Sigmoid colon (tissue), 7 donors: ENCODE measurements around the gene SETBP1. TPM values are rescaled to one million over a fixed set of nuclear protein-coding genes. Genes with fewer than 3 reads are reported as not detected.
A peak's percentile ranks its signal among the peaks of the same experiment; 100 is the strongest.
"Not testable (repeated sequence)": the region's sequence is repeated elsewhere in the genome, so short reads cannot be mapped to it uniquely, and the experiment has no call there.

ENCODE experiments used
- DNase-seq: peaks from one replicate; pipeline ENCODE4 v3.0.0-alpha.2; 2019
- H3K27ac ChIP-seq, 4 donors: fragments of 200-600 bp; sonication (generic); one replicate each; pipeline ENCODE4 v1.5.1; 2016 to 2019; ENCODE audit warnings: mild to moderate bottlenecking in 1 of 4
- H3K27me3 ChIP-seq, 3 donors: fragments of 200-600 bp; sonication (generic); one replicate each; pipeline ENCODE4 v1.5.1; 2019; ENCODE audit warnings: mild to moderate bottlenecking in 1 of 3
- H3K36me3 ChIP-seq, 4 donors: fragments of 200-600 bp; sonication (generic); one replicate each; pipeline ENCODE4 v1.5.1; 2016 to 2019
- H3K4me1 ChIP-seq, 4 donors: fragments of 200-600 bp; sonication (generic); one replicate each; pipeline ENCODE4 v1.5.1; 2017 to 2019
- H3K4me3 ChIP-seq, 4 donors: fragments of 200-600 bp; sonication (generic); one replicate each; pipeline ENCODE4 v1.5.1; 2017 to 2019; ENCODE audit warnings: mild to moderate bottlenecking in 2 of 4, moderate library complexity in 1 of 4
- H3K9me3 ChIP-seq, 4 donors: fragments of 200-600 bp in 3 of 4; sonication (generic) in 3 of 4; one replicate each; pipeline versions ENCODE4 v1.5.1 to v1.6.1; 2013 to 2019
- EP300 ChIP-seq, 4 donors: sonication (generic); formaldehyde crosslinking; IDR thresholded peaks; one replicate each; pipeline ENCODE4 v1.6.1; 2017; ENCODE audit warnings: antibody characterized with exemption in 4 of 4
- POLR2A ChIP-seq, 2 donors: fragments of 450-650 bp; IDR thresholded peaks; one replicate each; pipeline ENCODE4 v1.6.1; 2016; ENCODE audit warnings: antibody characterized with exemption in 2 of 2, mild to moderate bottlenecking in 2 of 2, moderate library complexity in 2 of 2
- POLR2AphosphoS5 ChIP-seq, 4 donors: sonication (generic); formaldehyde crosslinking; IDR thresholded peaks; one replicate each; pipeline ENCODE4 v1.6.1; 2017; ENCODE audit warnings: antibody characterized with exemption in 4 of 4
- WGBS, 2 donors: extraction: QIAGEN DNeasy Blood & Tissue Kit; methylation state at CpG; one replicate each; pipeline ENCODE4 v1.1.7; 2013; 5-methylcytosine and 5-hydroxymethylcytosine counted together
- intact Hi-C: fragments of 100-400 bp; cut with DNase I; formaldehyde crosslinking; loops from one replicate; pipeline ENCODE4 v1.15.1; 2023
- polyA plus RNA-seq, 3 donors: library from polyadenylated mRNA; stranded (reverse); fragments of 200-250 nt; gene quantifications; one replicate each; pipeline ENCODE4 v1.2.3, GENCODE V29; 2013
- total RNA-seq, 4 donors: library from RNA; depleted of rRNA; stranded (reverse); fragments of >200 nt; gene quantifications; one replicate each; pipeline ENCODE4 v1.1.0, GENCODE V29; 2016
- TF ChIP-seq, protein P1 (sequence below), 4 experiments: fragments of 450-650 bp in 3 of 4; fragments of 200-600 bp in 1 of 4; IDR thresholded peaks; one replicate each; pipeline ENCODE4 v1.5.1; 2016 to 2019; ENCODE audit warnings: antibody characterized with exemption in 4 of 4, mild to moderate bottlenecking in 3 of 4, moderate library complexity in 2 of 4
- donor health status: healthy with polysubstance abuse.
- donor health status: Bipolar disorder and iron deficiency.
- donor health status: healthy.

The SETBP1 gene
- total and polyA plus RNA-seq, 7 donors, result 0.69 to 100 (median 67.9) TPM

DNA sequence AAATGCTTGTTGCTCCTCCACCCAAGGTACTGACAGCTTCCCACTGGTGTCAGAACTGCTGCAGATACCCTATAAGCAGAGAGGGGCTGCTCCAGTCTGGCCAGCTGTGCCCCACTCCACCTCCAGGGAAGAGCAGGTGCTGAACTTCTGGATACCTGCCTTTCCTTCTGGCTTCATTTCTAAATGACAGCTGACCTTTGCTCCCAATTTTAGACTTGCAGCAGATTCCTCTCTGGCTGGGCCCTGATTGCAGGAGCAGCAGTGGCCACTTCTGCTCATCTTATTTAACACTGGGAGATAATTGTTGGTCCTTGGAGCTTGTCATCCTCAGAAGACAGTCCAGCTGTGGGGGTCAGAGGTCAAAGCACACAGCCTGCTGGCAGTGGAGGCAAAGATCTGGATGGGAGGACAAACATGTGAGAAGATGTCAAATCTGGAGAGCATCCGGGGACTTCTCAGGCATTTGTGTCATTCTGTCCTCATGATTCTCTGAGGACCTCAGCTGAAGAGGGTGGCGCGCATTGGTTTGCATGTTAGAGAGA, 38.9 kb downstream of the SETBP1 start:
- TF ChIP-seq EP300 (IDR thresholded peaks at IDR 0.05) (no peak), POLR2AphosphoS5 (IDR thresholded peaks at IDR 0.05) (no peak), POLR2A (IDR thresholded peaks at IDR 0.05) (no peak)
- TF ChIP-seq, protein P1, sequence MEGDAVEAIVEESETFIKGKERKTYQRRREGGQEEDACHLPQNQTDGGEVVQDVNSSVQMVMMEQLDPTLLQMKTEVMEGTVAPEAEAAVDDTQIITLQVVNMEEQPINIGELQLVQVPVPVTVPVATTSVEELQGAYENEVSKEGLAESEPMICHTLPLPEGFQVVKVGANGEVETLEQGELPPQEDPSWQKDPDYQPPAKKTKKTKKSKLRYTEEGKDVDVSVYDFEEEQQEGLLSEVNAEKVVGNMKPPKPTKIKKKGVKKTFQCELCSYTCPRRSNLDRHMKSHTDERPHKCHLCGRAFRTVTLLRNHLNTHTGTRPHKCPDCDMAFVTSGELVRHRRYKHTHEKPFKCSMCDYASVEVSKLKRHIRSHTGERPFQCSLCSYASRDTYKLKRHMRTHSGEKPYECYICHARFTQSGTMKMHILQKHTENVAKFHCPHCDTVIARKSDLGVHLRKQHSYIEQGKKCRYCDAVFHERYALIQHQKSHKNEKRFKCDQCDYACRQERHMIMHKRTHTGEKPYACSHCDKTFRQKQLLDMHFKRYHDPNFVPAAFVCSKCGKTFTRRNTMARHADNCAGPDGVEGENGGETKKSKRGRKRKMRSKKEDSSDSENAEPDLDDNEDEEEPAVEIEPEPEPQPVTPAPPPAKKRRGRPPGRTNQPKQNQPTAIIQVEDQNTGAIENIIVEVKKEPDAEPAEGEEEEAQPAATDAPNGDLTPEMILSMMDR (IDR thresholded peaks at IDR 0.05), result no peak
- WGBS, 2 donors, result 89 to 90% methylated on average over 3 of the region's 3 CpGs
- no peak for DNase-seq
- Histone ChIP-seq H3K27me3 (no peaks in the 10 kb centered on the region), H3K4me1 (peaks cover 0 to 81% (median 69%) of the 10 kb centered on the region in 4 donors), H3K9me3 (no peaks in the 10 kb centered on the region), H3K36me3 (peaks cover 0 to 10% (median 0%) of the 10 kb centered on the region in 4 donors), H3K27ac (peak overlapping the region in 2 of 4 donors; percentile 28 to 32), H3K4me3 (no peak overlapping the region)
- intact Hi-C loops, result no loop called here

DNA sequence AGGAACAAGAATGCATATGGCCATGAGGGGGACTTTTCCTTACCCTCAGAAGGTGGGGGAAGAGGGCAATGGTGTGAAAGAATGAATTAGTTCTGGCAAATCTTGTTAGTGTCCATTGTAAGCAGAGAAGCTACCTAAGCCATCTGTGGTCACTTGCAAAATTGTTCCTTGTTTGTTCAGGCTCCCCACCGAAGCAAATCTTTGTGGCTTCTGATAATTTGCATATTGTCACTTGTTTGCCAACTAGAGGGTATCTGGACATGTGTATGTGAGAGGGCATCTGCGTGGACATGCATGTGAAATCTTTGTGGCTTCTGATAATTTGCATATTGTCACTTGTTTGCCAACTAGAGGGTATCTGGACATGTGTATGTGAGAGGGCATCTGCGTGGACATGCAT, 41.1 kb downstream of the SETBP1 start:
- H3K4me3 ChIP-seq, DNase-seq, H3K9me3 ChIP-seq, H3K27me3 ChIP-seq, intact Hi-C loops, H3K36me3 ChIP-seq: not testable (repeated sequence)
- Histone ChIP-seq H3K27ac (peak overlapping the region in 2 of 4 donors; percentile 30 to 38), H3K4me1 (peaks cover 0 to 81% (median 72%) of the 10 kb centered on the region in 4 donors)
- 69 to 85% methylated on average over 3 of the region's 3 CpGs for WGBS, 2 donors

GRCh38 chr18:44723411-44723810, 42.7 kb downstream of the SETBP1 start:
- Histone ChIP-seq H3K9me3 (no peaks in the 10 kb centered on the region), H3K4me3 (no peak overlapping the region), H3K36me3 (peaks cover 0 to 7% (median 0%) of the 10 kb centered on the region in 4 donors), H3K4me1 (peaks cover 0 to 82% (median 77%) of the 10 kb centered on the region in 4 donors), H3K27ac (peak overlapping the region in 2 of 4 donors; percentile 81 to 82), H3K27me3 (no peaks in the 10 kb centered on the region)
- TF ChIP-seq EP300 (IDR thresholded peaks at IDR 0.05) (no peak), POLR2AphosphoS5 (IDR thresholded peaks at IDR 0.05) (no peak), POLR2A (IDR thresholded peaks at IDR 0.05) (no peak)
- TF ChIP-seq, protein P1 (IDR thresholded peaks at IDR 0.05), result no peak
- 83 to 86% methylated on average over 6 of the region's 6 CpGs for WGBS, 2 donors
- intact Hi-C loops, result no loop called here
- no peak for DNase-seq

- intact Hi-C loops, result no loop called here
- TF ChIP-seq POLR2AphosphoS5 (IDR thresholded peaks at IDR 0.05) (no peak), POLR2A (IDR thresholded peaks at IDR 0.05) (no peak), EP300 (IDR thresholded peaks at IDR 0.05) (no peak)
- TF ChIP-seq, protein P1 (IDR thresholded peaks at IDR 0.05), result no peak
- 75 to 88% methylated on average over 1 of the region's 1 CpG for WGBS, 2 donors
- Histone ChIP-seq H3K27ac (peak overlapping the region in 2 of 4 donors; percentile 81 to 82), H3K4me3 (no peak overlapping the region), H3K36me3 (peaks cover 0 to 7% (median 0%) of the 10 kb centered on the region in 4 donors), H3K4me1 (peaks cover 0 to 87% (median 81%) of the 10 kb centered on the region in 4 donors), H3K9me3 (no peaks in the 10 kb centered on the region), H3K27me3 (no peaks in the 10 kb centered on the region)
- DNase-seq, result no peak
These were observed 43.6 kb downstream of the SETBP1 start for GRCh38 chr18:44724105-44724778.

- TF ChIP-seq, protein P1 (IDR thresholded peaks at IDR 0.05), result no peak
- TF ChIP-seq POLR2AphosphoS5 (IDR thresholded peaks at IDR 0.05) (peak in 2 of 4 donors; percentile 51 to 65), EP300 (IDR thresholded peaks at IDR 0.05) (peak in 1 of 4 donors; percentile 37)
- WGBS, 2 donors, result 22 to 52% methylated on average over 5 of the region's 5 CpGs
- Histone ChIP-seq H3K9me3 (no peaks in the 10 kb centered on the region), H3K4me1 (peaks cover 0 to 91% (median 83%) of the 10 kb centered on the region in 4 donors), H3K36me3 (peaks cover 0 to 1% (median 0%) of the 10 kb centered on the region in 4 donors), H3K27me3 (no peaks in the 10 kb centered on the region), H3K4me3 (no peak overlapping the region), H3K27ac (peak overlapping the region; percentile 64 to 82 (median 74))
- intact Hi-C loops, result loop anchor here (2.0 kb wide), 1 partner anchor 77 kb away; no protein-coding TSS in a partner anchor
- peak; percentile 76 for DNase-seq
These were observed 44.8 kb downstream of the SETBP1 start for GRCh38 chr18:44725300-44726058.
